ENCODE results near the gene LAMA2.

Gene LAMA2

DNA sequence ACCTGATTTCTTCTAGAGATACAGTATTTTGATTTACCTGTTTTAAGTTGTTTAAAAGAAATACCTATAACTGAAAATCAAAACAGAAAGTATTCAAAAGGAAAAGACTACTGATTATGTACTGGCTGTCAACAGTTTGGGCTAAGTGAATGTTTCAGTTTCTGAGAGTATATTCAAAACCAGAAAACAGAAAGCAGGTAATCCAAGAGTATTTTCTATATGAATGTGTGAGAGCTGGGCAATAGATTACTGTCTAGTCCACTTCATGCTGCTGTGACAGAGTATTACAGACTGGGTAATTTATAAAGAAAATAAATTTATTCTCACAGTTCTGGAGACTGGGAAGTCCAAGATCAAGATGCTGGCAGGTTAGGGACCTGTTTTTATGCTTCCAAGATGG is 566.0 kb downstream of the LAMA2 start:
- no peaks in the 10 kb centered on the region for H3K27me3 ChIP-seq
- no peaks in the 10 kb centered on the region for H3K9me3 ChIP-seq
- H3K27ac ChIP-seq, result no peak overlapping the region
- H3K4me1 ChIP-seq (ENCODE audit: control insufficient read depth in 1 of 2, insufficient read depth in 1 of 2, low read depth in 1 of 2, low read length in 1 of 2), result no peaks in the 10 kb centered on the region
- H3K4me3 ChIP-seq (ENCODE audit: low read depth in 1 of 2, low read length in 1 of 2), result no peak overlapping the region
- TF ChIP-seq, protein P1, sequence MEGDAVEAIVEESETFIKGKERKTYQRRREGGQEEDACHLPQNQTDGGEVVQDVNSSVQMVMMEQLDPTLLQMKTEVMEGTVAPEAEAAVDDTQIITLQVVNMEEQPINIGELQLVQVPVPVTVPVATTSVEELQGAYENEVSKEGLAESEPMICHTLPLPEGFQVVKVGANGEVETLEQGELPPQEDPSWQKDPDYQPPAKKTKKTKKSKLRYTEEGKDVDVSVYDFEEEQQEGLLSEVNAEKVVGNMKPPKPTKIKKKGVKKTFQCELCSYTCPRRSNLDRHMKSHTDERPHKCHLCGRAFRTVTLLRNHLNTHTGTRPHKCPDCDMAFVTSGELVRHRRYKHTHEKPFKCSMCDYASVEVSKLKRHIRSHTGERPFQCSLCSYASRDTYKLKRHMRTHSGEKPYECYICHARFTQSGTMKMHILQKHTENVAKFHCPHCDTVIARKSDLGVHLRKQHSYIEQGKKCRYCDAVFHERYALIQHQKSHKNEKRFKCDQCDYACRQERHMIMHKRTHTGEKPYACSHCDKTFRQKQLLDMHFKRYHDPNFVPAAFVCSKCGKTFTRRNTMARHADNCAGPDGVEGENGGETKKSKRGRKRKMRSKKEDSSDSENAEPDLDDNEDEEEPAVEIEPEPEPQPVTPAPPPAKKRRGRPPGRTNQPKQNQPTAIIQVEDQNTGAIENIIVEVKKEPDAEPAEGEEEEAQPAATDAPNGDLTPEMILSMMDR (IDR thresholded peaks at IDR 0.05), result no peak
- no peaks in the 10 kb centered on the region for H3K36me3 ChIP-seq

DNA sequence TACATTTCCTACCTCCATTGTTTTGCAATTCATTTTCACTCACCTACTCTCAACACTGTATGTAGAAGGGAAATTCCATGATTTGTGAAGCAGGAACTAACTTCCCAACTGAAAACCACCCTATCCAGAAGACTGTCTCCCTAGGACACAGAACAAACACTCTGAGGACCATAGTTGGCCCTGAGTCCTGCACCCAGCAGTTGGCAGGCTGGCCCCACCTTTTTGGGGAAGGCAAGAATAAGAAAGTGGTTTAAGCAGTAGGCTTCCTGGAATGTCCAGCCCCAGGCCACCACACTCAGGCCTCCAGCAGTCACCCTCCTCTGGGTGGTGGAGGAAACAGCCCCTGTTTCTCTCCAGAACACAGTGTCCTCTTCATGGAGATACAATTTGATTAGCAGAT is 568.2 kb downstream of the LAMA2 start:
- H3K4me1 ChIP-seq (ENCODE audit: control insufficient read depth in 1 of 2, insufficient read depth in 1 of 2, low read depth in 1 of 2, low read length in 1 of 2), result no peaks in the 10 kb centered on the region
- no peaks in the 10 kb centered on the region for H3K27me3 ChIP-seq
- H3K9me3 ChIP-seq, result no peaks in the 10 kb centered on the region
- no peaks in the 10 kb centered on the region for H3K36me3 ChIP-seq
- H3K4me3 ChIP-seq (ENCODE audit: low read depth in 1 of 2, low read length in 1 of 2), result no peak overlapping the region
- no peak overlapping the region for H3K27ac ChIP-seq
- TF ChIP-seq, protein P1 (IDR thresholded peaks at IDR 0.05), result no peak

DNA sequence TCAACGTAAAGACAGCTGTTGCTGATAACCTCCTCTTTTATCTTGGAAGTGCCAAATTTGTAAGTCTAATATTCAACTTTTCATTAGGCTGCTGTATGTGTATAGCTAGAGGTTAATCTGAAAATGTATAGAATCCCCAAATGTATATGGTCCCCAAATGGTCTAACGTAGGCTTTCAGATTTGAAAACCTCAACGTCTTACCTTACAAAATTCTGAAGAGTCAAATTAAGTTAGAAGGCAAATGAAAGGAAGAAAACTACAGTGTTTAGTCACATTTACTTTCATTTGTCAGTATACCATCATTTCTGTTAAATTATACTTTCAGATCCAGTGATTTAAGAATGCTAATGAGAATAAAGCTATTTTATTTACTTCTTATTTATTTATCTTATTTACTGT is 570.1 kb downstream of the LAMA2 start:
- no peak overlapping the region for H3K27ac ChIP-seq

GRCh38 chr6:129454488-129454887 is 571.5 kb downstream of the LAMA2 start:
- TF ChIP-seq, protein P1 (IDR thresholded peaks at IDR 0.05), result no peak
- Histone ChIP-seq H3K4me1 (ENCODE audit: control insufficient read depth in 1 of 2, insufficient read depth in 1 of 2, low read depth in 1 of 2, low read length in 1 of 2) (no peaks in the 10 kb centered on the region), H3K27me3 (no peaks in the 10 kb centered on the region), H3K9me3 (no peaks in the 10 kb centered on the region), H3K27ac (no peak overlapping the region), H3K4me3 (ENCODE audit: low read depth in 1 of 2, low read length in 1 of 2) (no peak overlapping the region), H3K36me3 (no peaks in the 10 kb centered on the region)

More for the DNA sequence above, 570.1 kb downstream of the LAMA2 start:
- no peak overlapping the region for H3K4me3 ChIP-seq (ENCODE audit: low read depth in 1 of 2, low read length in 1 of 2)
- TF ChIP-seq, protein P1 (IDR thresholded peaks at IDR 0.05), result no peak
- H3K36me3 ChIP-seq, result no peaks in the 10 kb centered on the region
- H3K27me3 ChIP-seq, result no peaks in the 10 kb centered on the region
- no peaks in the 10 kb centered on the region for H3K9me3 ChIP-seq
- H3K4me1 ChIP-seq (ENCODE audit: control insufficient read depth in 1 of 2, insufficient read depth in 1 of 2, low read depth in 1 of 2, low read length in 1 of 2), result no peaks in the 10 kb centered on the region

DNA sequence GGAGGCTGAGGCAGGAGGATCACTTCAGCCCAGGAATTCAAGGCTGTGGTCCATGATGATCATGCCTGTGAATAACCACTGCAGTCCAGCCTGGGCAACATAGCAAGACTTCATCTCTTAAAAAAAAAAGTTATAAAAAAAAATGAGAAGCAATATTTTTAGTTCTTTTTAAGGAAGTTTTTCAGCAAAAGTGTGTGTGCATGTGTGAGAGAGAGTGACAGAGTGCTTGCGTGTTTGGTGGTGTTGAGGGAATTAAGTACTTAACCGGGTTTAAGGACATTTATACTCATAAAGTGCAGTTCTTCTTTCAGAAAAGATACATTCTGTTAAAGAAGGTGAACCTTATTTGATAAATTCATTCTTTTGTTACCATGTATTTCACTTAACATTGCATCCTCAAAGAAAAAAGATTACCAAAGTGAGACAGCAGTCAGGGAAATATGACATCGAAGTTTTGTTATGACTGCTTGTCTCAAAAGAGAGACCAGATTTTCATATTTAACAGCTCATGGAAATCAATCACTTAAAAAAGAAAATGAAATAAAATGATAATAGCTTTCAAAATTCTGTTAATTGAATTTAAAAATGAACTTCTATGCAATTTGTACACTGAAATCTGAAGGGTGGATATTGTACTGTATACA is 572.3 kb downstream of the LAMA2 start:
- Histone ChIP-seq H3K27me3 (no peaks in the 10 kb centered on the region), H3K27ac (no peak overlapping the region), H3K4me1 (ENCODE audit: control insufficient read depth in 1 of 2, insufficient read depth in 1 of 2, low read depth in 1 of 2, low read length in 1 of 2) (no peaks in the 10 kb centered on the region), H3K36me3 (no peaks in the 10 kb centered on the region), H3K9me3 (no peaks in the 10 kb centered on the region), H3K4me3 (ENCODE audit: low read depth in 1 of 2, low read length in 1 of 2) (no peak overlapping the region)
- TF ChIP-seq, protein P1 (IDR thresholded peaks at IDR 0.05), result no peak

Data from neutrophil (primary cell).